GM12878 (cell line): ENCODE results near the gene PLXDC1. TPM values are rescaled to one million over a fixed set of nuclear protein-coding genes. Genes with fewer than 3 reads are reported as not detected.

Source experiments
- ATAC-seq: fragments of 200-7000 bp; cut with Tn5 transposase; 3 replicates; pipeline ENCODE4 v1.9.1; 2020; ENCODE audit warnings: mild to moderate bottlenecking, moderate library complexity
- BruUV-seq: library from RNA; stranded (reverse); fragments of 400-500 nt; replicated peaks from 2 replicates; lab custom pipeline; 2021; lab: Mats Ljungman, UMichigan
- CTCF ChIA-PET: fragments of 300-600 bp; sonication (Branson Sonifier 250); formaldehyde crosslinking; extraction: SDS; loops from one replicate; lab custom pipeline; 2021; ENCODE audit warnings: inconsistent platforms; lab: Yijun Ruan, JAX
- POLR2A ChIA-PET: fragments of 350-600 bp; formaldehyde crosslinking; extraction: SDS; loops from one replicate; lab custom pipeline; 2021; ENCODE audit warnings: inconsistent platforms; lab: Charles Lee
- RAD21 ChIA-PET: fragments of 300-600 bp; sonication (Branson Sonifier 250); formaldehyde crosslinking; loops from one replicate; lab custom pipeline; 2023; ENCODE audit warnings: antibody characterized with exemption; ENCODE audit not compliant: unreplicated experiment; lab: Charles Lee
- SMC1A ChIA-PET: fragments of 300-600 bp; sonication (Branson Sonifier 250); formaldehyde crosslinking; loops from one replicate; lab custom pipeline; 2023; ENCODE audit not compliant: unreplicated experiment, uncharacterized antibody; lab: Charles Lee
- DNase-seq: peaks from one replicate; pipeline ENCODE4 v3.0.0-alpha.2; 2011; ENCODE audit warnings: low read depth, low spot score
- FAIRE-seq: peaks from 3 replicates; lab custom pipeline; 2011; peaks lifted over from hg19 to GRCh38; lab: Jason Lieb, UNC
- H2AFZ ChIP-seq: 2 replicates; pipeline ENCODE4 v1.6.0; 2011; ENCODE audit warnings: low read depth, low read length, control low read depth; ENCODE audit not compliant: control insufficient read depth
- H3K27ac ChIP-seq: 2 replicates; pipeline ENCODE4 v1.5.1; 2011; ENCODE audit warnings: control low read depth; ENCODE audit not compliant: control insufficient read depth, insufficient read depth
- H3K27me3 ChIP-seq, 2 experiments: replicated peaks in 1 of 2; 2 replicates each; pipeline versions ENCODE4 v1.6.0 to v1.6.1; 2011; ENCODE audit warnings: low read length in 1 of 2; ENCODE audit not compliant: control insufficient read depth in 2 of 2, insufficient read depth in 2 of 2
- H3K36me3 ChIP-seq, 2 experiments: 2 replicates each; pipeline ENCODE4 v1.5.1; 2011; ENCODE audit warnings: low read length in 1 of 2; ENCODE audit not compliant: control insufficient read depth in 2 of 2, insufficient read depth in 2 of 2
- H3K4me1 ChIP-seq: 2 replicates; pipeline ENCODE4 v1.6.1; 2011; ENCODE audit warnings: mild to moderate bottlenecking, low read length, moderate library complexity, mixed read lengths; ENCODE audit not compliant: control insufficient read depth, insufficient read depth
- H3K4me2 ChIP-seq: 2 replicates; pipeline ENCODE4 v1.6.0; 2011; ENCODE audit warnings: control low read depth; ENCODE audit not compliant: control insufficient read depth, insufficient read depth
- H3K4me3 ChIP-seq: fragments of 200-600 bp; sonication (generic); 2 replicates; pipeline ENCODE4 v1.5.1; 2016
- H3K79me2 ChIP-seq: 2 replicates; pipeline ENCODE4 v1.6.0; 2011; ENCODE audit warnings: low read length; ENCODE audit not compliant: control insufficient read depth, insufficient read depth
- H3K9ac ChIP-seq: 2 replicates; pipeline ENCODE4 v1.8.0; 2011; ENCODE audit warnings: low read length, control low read depth, mixed read lengths; ENCODE audit not compliant: control insufficient read depth, insufficient read depth
- H3K9me3 ChIP-seq: replicated peaks from 3 replicates; pipeline ENCODE4 v1.5.1; 2011; ENCODE audit warnings: mild to moderate bottlenecking, low read length; ENCODE audit not compliant: control insufficient read depth, insufficient read depth
- H4K20me1 ChIP-seq: 2 replicates; pipeline ENCODE4 v1.6.0; 2011; ENCODE audit not compliant: control insufficient read depth, insufficient read depth
- BACH1 ChIP-seq: fragments of 450-650 bp; IDR thresholded peaks from 2 replicates; pipeline ENCODE4 v1.6.1; 2017; ENCODE audit warnings: mild to moderate bottlenecking, borderline replicate concordance
- BCL3 ChIP-seq: IDR thresholded peaks from 2 replicates; pipeline ENCODE4 v1.6.1; 2011; ENCODE audit warnings: borderline replicate concordance, low read depth, mild to moderate bottlenecking, moderate library complexity, low read length; ENCODE audit not compliant: insufficient read depth, poor library complexity, severe bottlenecking
- BMI1 ChIP-seq: fragments of 450-650 bp; IDR thresholded peaks from 2 replicates; pipeline ENCODE4 v1.6.1; 2016; ENCODE audit warnings: mild to moderate bottlenecking, moderate library complexity, borderline replicate concordance
- CHD4 ChIP-seq: fragments of 200-600 bp; sonication (generic); IDR thresholded peaks from 2 replicates; pipeline ENCODE4 v1.6.1; 2016; ENCODE audit warnings: mild to moderate bottlenecking
- EGR1 ChIP-seq, 2 experiments: IDR thresholded peaks; 1 replicate in 1 of 2; 2 replicates in 1 of 2; pipeline ENCODE4 v1.6.1; 2011 to 2012; ENCODE audit warnings: low read depth in 2 of 2, low read length in 2 of 2, borderline replicate concordance in 1 of 2, mild to moderate bottlenecking in 1 of 2, moderate library complexity in 1 of 2
- HSF1 ChIP-seq: fragments of 150-350 bp; IDR thresholded peaks from 2 replicates; pipeline ENCODE4 v1.6.1; 2014; ENCODE audit warnings: mild to moderate bottlenecking, low read depth, low read length
- IKZF2 ChIP-seq, 2 experiments: fragments of 450-650 bp; IDR thresholded peaks; 2 replicates each; pipeline ENCODE4 v1.6.1; 2017; ENCODE audit warnings: mild to moderate bottlenecking in 2 of 2, moderate library complexity in 2 of 2
- PKNOX1 ChIP-seq: fragments of 450-650 bp; IDR thresholded peaks from 2 replicates; pipeline ENCODE4 v1.6.1; 2016; ENCODE audit warnings: mild to moderate bottlenecking
- SIX5 ChIP-seq: IDR thresholded peaks from 2 replicates; pipeline ENCODE4 v1.6.1; 2011; ENCODE audit warnings: mild to moderate bottlenecking, low read depth, low read length, moderate library complexity; ENCODE audit not compliant: severe bottlenecking
- SMAD1 ChIP-seq: fragments of 450-650 bp; IDR thresholded peaks from 2 replicates; pipeline ENCODE4 v1.6.1; 2018; ENCODE audit warnings: mild to moderate bottlenecking, low read depth; ENCODE audit not compliant: partially characterized antibody
- SMAD5 ChIP-seq: IDR thresholded peaks from 2 replicates; pipeline ENCODE4 v1.6.1; 2016; ENCODE audit warnings: antibody characterized with exemption, low read depth
- SPI1 ChIP-seq: IDR thresholded peaks from 2 replicates; pipeline ENCODE4 v1.6.1; 2011; ENCODE audit warnings: low read depth, mild to moderate bottlenecking, low read length, moderate library complexity, borderline replicate concordance; ENCODE audit not compliant: insufficient read depth
- SREBF2 ChIP-seq: IDR thresholded peaks from 2 replicates; pipeline ENCODE4 v1.6.1; 2012; ENCODE audit warnings: mild to moderate bottlenecking, low read length
- SUPT20H ChIP-seq: IDR thresholded peaks from 2 replicates; pipeline ENCODE4 v1.6.1; 2011; ENCODE audit warnings: low read depth, mild to moderate bottlenecking, low read length, moderate library complexity, borderline replicate concordance; ENCODE audit not compliant: control insufficient read depth
- WGBS: methylation state at CpG from one replicate; pipeline ENCODE4 v1.1.6; 2016; ENCODE audit warnings: low lambda C conversion rate; ENCODE audit not compliant: insufficient replicate concordance, insufficient coverage; ENCODE audit errors: missing lambda C conversion rate; 5-methylcytosine and 5-hydroxymethylcytosine counted together
- in situ Hi-C: fragments of 300-500 bp; cut with MboI; formaldehyde crosslinking; loops from 9 replicates; pipeline ENCODE4 v1.14.3; 2018; ENCODE audit warnings: mixed read lengths
- intact Hi-C: fragments of 100-400 bp; cut with micrococcal nuclease; formaldehyde crosslinking; loops from one replicate; pipeline ENCODE4 v1.14.2; 2022; ENCODE audit not compliant: unreplicated experiment
- polyA plus RNA-seq, 11 experiments: library from polyadenylated mRNA; depleted of rRNA in 4 of 11; unstranded in 6 of 11; stranded (reverse) in 5 of 11; fragments of >200 nt; fragmentation: Nextera tagmentation in 4 of 11; fragmentation: Illumina TruSeq in 1 of 11; extraction: Ambion mirVana in 4 of 11; extraction: Trizol in 1 of 11; gene quantifications; 1 replicate in 1 of 11; 2 replicates in 10 of 11; pipeline versions ENCODE4 v1.2.1 to v1.2.3, GENCODE V29; 2011 to 2016; ENCODE audit warnings: inconsistent platforms in 2 of 11, missing spikeins in 2 of 11, low read depth in 1 of 11
- total RNA-seq, 4 experiments: library from RNA; depleted of rRNA in 3 of 4; stranded (reverse); fragments of >200 nt in 3 of 4; fragmentation: Illumina TruSeq in 1 of 4; extraction: Trizol in 1 of 4; gene quantifications; 2 replicates each; pipeline versions ENCODE4 v1.2.1 to v1.2.3, GENCODE V29; 2013 to 2021
- TF ChIP-seq, protein P1 (sequence below): fragments of 450-650 bp; IDR thresholded peaks from 2 replicates; pipeline ENCODE4 v1.6.1; 2017; ENCODE audit warnings: mild to moderate bottlenecking, moderate library complexity

PLXDC1 gene
- total and polyA plus RNA-seq, 10 of the 15 experiments (the other 5 are each of a cell fraction or from before 2014, with no cell fraction given): 0.03 to 0.30 (median 0.22) TPM; not detected in 7

GRCh38 chr17:39073916-39074315 lies 77.5 kb downstream of the PLXDC1 start:
- 32% methylated on average over 1 of the region's 1 CpG for WGBS
- no peak overlapping the region for H3K4me3 ChIP-seq
- no peaks in the 10 kb centered on the region; the same call in 1 of the 2 replicates for H4K20me1 ChIP-seq
- RAD21 ChIA-PET: no interaction called here
- FAIRE-seq: no peak
- no TSS peak for BruUV-seq
- no peak overlapping the region for H2AFZ ChIP-seq
- SMC1A ChIA-PET: no interaction called here
- H3K9me3 ChIP-seq: no peaks in the 10 kb centered on the region
- H3K4me2 ChIP-seq: no peak overlapping the region
- no peak for TF ChIP-seq SUPT20H
- no peak for TF ChIP-seq IKZF2 (IDR thresholded peaks at IDR 0.05)
- TF ChIP-seq SMAD5: no peak
- no peak for TF ChIP-seq HSF1
- TF ChIP-seq BMI1: no peak
- no peak for TF ChIP-seq CHD4
- TF ChIP-seq SREBF2: no peak
- no peak for TF ChIP-seq BACH1
- no peak for TF ChIP-seq BCL3
- no peak for TF ChIP-seq PKNOX1
- TF ChIP-seq SIX5: no peak
- TF ChIP-seq, protein P1, sequence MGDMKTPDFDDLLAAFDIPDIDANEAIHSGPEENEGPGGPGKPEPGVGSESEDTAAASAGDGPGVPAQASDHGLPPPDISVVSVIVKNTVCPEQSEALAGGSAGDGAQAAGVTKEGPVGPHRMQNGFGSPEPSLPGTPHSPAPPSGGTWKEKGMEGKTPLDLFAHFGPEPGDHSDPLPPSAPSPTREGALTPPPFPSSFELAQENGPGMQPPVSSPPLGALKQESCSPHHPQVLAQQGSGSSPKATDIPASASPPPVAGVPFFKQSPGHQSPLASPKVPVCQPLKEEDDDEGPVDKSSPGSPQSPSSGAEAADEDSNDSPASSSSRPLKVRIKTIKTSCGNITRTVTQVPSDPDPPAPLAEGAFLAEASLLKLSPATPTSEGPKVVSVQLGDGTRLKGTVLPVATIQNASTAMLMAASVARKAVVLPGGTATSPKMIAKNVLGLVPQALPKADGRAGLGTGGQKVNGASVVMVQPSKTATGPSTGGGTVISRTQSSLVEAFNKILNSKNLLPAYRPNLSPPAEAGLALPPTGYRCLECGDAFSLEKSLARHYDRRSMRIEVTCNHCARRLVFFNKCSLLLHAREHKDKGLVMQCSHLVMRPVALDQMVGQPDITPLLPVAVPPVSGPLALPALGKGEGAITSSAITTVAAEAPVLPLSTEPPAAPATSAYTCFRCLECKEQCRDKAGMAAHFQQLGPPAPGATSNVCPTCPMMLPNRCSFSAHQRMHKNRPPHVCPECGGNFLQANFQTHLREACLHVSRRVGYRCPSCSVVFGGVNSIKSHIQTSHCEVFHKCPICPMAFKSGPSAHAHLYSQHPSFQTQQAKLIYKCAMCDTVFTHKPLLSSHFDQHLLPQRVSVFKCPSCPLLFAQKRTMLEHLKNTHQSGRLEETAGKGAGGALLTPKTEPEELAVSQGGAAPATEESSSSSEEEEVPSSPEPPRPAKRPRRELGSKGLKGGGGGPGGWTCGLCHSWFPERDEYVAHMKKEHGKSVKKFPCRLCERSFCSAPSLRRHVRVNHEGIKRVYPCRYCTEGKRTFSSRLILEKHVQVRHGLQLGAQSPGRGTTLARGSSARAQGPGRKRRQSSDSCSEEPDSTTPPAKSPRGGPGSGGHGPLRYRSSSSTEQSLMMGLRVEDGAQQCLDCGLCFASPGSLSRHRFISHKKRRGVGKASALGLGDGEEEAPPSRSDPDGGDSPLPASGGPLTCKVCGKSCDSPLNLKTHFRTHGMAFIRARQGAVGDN: no peak
- no peak for TF ChIP-seq EGR1 (IDR thresholded peaks at IDR 0.05; ENCODE audit: borderline replicate concordance in 1 of 2, low read depth in 2 of 2, low read length in 2 of 2)
- no peak for TF ChIP-seq SPI1
- TF ChIP-seq SMAD1: no peak
- TF ChIP-seq, all 136 proteins: peak for 0
- no peaks in the 10 kb centered on the region for H3K4me1 ChIP-seq
- no peak overlapping the region for H3K27ac ChIP-seq
- in situ Hi-C loops (loop anchor here (5.0 kb wide), 1 partner anchor 73 kb away; no protein-coding TSS in a partner anchor), intact Hi-C loops (no loop called here)
- CTCF ChIA-PET: interaction anchor here (0.9 to 3.9 kb wide), 2 partner anchors 79 to 91 kb away, joined by 3 to 16 read pairs; no protein-coding TSS in a partner anchor
- H3K27me3 ChIP-seq: no peaks in the 10 kb centered on the region; a peak in 2 of 4 replicates
- POLR2A ChIA-PET: no interaction called here
- ATAC-seq (no peak), DNase-seq (no peak)
- no peaks in the 10 kb centered on the region for H3K79me2 ChIP-seq
- no peaks in the 10 kb centered on the region for H3K36me3 ChIP-seq
- H3K9ac ChIP-seq: no peak overlapping the region
